Lower leg skin (tissue), 3 donors: ENCODE measurements around the gene SMARCC2.

Experiments used
- CTCF ChIP-seq, 3 donors: fragments of 450-650 bp; IDR thresholded peaks; one replicate each; pipeline ENCODE4 v1.5.1; 2016; ENCODE audit warnings: antibody characterized with exemption in 3 of 3, mild to moderate bottlenecking in 3 of 3, moderate library complexity in 2 of 3
- POLR2A ChIP-seq, 2 donors: fragments of 450-650 bp; IDR thresholded peaks; one replicate each; pipeline ENCODE4 v1.6.1; 2016 to 2017; ENCODE audit warnings: antibody characterized with exemption in 2 of 2, mild to moderate bottlenecking in 1 of 2, moderate library complexity in 1 of 2

- no peak for TF ChIP-seq CTCF (IDR thresholded peaks at IDR 0.05)
- peak in 1 of 2 donors; percentile 94 for TF ChIP-seq POLR2A (IDR thresholded peaks at IDR 0.05)
Observed at GRCh38 chr12:56116267-56117081, 72.8 kb downstream of the SMARCC2 start, which contains the start of gene RPL41.
